Tibial nerve (tissue), 3 donors: Measurements from ENCODE around the gene DOP1B.

Experiments
- CTCF ChIP-seq, 5 experiments: fragments of 200-600 bp in 3 of 5; fragments of 450-650 bp in 2 of 5; sonication (generic) in 3 of 5; IDR thresholded peaks; one replicate each; pipeline ENCODE4 v1.5.1; 2016 to 2019; ENCODE audit warnings: antibody characterized with exemption in 5 of 5, mild to moderate bottlenecking in 3 of 5, moderate library complexity in 2 of 5
- POLR2A ChIP-seq, 2 donors: fragments of 450-650 bp; IDR thresholded peaks; one replicate each; pipeline ENCODE4 v1.6.1; 2017; ENCODE audit warnings: antibody characterized with exemption in 2 of 2, mild to moderate bottlenecking in 2 of 2, moderate library complexity in 2 of 2

DNA sequence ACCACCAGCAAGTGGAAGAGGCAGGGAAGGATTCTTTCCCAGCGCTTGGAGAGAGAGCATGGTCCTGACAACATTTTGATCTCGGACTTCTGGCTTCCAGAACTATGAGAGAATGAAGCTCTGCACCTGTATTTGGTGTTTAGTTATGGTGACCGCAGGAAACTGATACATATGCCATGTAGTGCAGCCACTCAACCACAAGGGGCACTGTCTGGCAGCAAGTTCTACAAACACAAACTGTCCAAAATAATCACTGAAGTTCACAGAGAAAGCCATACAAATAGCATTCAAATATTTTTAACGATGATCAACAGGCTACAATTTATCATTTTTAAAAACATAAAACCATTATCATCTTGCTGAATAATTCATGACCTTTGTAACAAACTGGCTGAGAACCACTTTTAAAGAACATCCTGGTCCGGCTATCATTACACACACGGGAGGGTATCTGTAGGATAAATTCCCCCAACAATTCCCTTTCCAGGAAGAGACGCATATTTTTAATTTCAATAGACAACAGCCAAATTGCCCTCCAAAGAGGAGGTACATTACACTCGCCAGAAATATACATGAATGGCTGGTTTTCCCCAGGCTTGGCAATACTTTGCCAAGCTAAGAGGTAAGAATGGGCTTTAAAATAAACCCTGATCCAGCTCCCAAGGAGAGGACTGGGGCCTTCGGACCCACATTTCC lies 31.0 kb upstream of the DOP1B start:
- TF ChIP-seq CTCF (IDR thresholded peaks at IDR 0.05), result peak; percentile 66 to 94 (median 86)
- no peak for TF ChIP-seq POLR2A (IDR thresholded peaks at IDR 0.05)
